HepG2 (cell line): ENCODE results near the gene C3orf18. TPM values are rescaled to one million over a fixed set of nuclear protein-coding genes. Genes with fewer than 3 reads are reported as not detected.

ENCODE experiments used
- AGO2 ChIP-seq: fragments of 200-400 bp; formaldehyde crosslinking; optimal IDR thresholded peaks from 2 replicates; pipeline ENCODE3; 2017; ENCODE audit warnings: mild to moderate bottlenecking, low read depth, low read length, moderate library complexity
- ARID5B ChIP-seq: IDR thresholded peaks from 2 replicates; pipeline ENCODE4 v1.4.0; 2020; ENCODE audit warnings: mild to moderate bottlenecking, missing genetic modification reagents
- HNF1A ChIP-seq, 2 experiments: sonication (generic) in 1 of 2; formaldehyde crosslinking in 1 of 2; IDR thresholded peaks; 2 replicates each; pipeline versions ENCODE4 v1.4.0 to v1.6.1; 2016 to 2020; ENCODE audit warnings: borderline replicate concordance in 1 of 2, low read depth in 1 of 2, mild to moderate bottlenecking in 1 of 2, missing genetic modification reagents in 1 of 2
- HNRNPL ChIP-seq: fragments of 200-400 bp; formaldehyde crosslinking; IDR thresholded peaks from 2 replicates; pipeline ENCODE4 v1.6.1; 2017; ENCODE audit warnings: mild to moderate bottlenecking, low read depth, low read length
- IRF1 ChIP-seq: sonication (generic); formaldehyde crosslinking; IDR thresholded peaks from 2 replicates; pipeline ENCODE4 v1.4.0; 2020; ENCODE audit warnings: low read depth, mild to moderate bottlenecking, missing genetic modification reagents
- KLF9 ChIP-seq: IDR thresholded peaks from 2 replicates; pipeline ENCODE4 v1.6.1; 2016; ENCODE audit warnings: low read depth
- MEIS2 ChIP-seq: sonication (generic); formaldehyde crosslinking; IDR thresholded peaks from 2 replicates; pipeline ENCODE4 v1.9.0; 2021; ENCODE audit warnings: mild to moderate bottlenecking, missing genetic modification reagents
- NCOA5 ChIP-seq: sonication (generic); formaldehyde crosslinking; IDR thresholded peaks from 2 replicates; pipeline ENCODE4 v1.4.0; 2020; ENCODE audit warnings: missing genetic modification reagents
- POLR2AphosphoS5 ChIP-seq: IDR thresholded peaks from 2 replicates; pipeline ENCODE4 v1.6.1; 2012; ENCODE audit warnings: low read depth, low read length
- PPARG ChIP-seq: conservative IDR thresholded peaks from 2 replicates; pipeline ENCODE4 v1.6.1; 2016; ENCODE audit warnings: missing biosample characterization, missing genetic modification reagents
- RFXANK ChIP-seq: IDR thresholded peaks from 2 replicates; pipeline ENCODE4 v1.6.1; 2016
- RXRA ChIP-seq: sonication (generic); formaldehyde crosslinking; IDR thresholded peaks from 2 replicates; pipeline ENCODE4 v1.5.1; 2020; ENCODE audit warnings: missing genetic modification reagents
- SIX4 ChIP-seq: sonication (generic); formaldehyde crosslinking; IDR thresholded peaks from 2 replicates; pipeline ENCODE4 v1.4.0; 2020; ENCODE audit warnings: missing genetic modification reagents
- TFAP4 ChIP-seq: sonication (generic); IDR thresholded peaks from 2 replicates; pipeline ENCODE4 v1.6.1; 2016; ENCODE audit warnings: low read depth, borderline replicate concordance
- ZNF230 ChIP-seq: sonication (generic); formaldehyde crosslinking; IDR thresholded peaks from 2 replicates; pipeline ENCODE4 v1.4.0; 2020; ENCODE audit warnings: mild to moderate bottlenecking, missing genetic modification reagents
- ZNF451 ChIP-seq: sonication (generic); formaldehyde crosslinking; IDR thresholded peaks from 2 replicates; pipeline ENCODE4 v1.5.0; 2020; ENCODE audit warnings: mild to moderate bottlenecking, missing genetic modification reagents
- ZNF468 ChIP-seq: sonication (generic); formaldehyde crosslinking; IDR thresholded peaks from 2 replicates; pipeline ENCODE4 v1.8.0; 2022; ENCODE audit warnings: mild to moderate bottlenecking, moderate library complexity, missing genetic modification reagents
- ZNF563 ChIP-seq: sonication (generic); formaldehyde crosslinking; IDR thresholded peaks from 2 replicates; pipeline ENCODE4 v1.8.0; 2022; ENCODE audit warnings: mild to moderate bottlenecking, moderate library complexity, missing genetic modification reagents
- ZNF629 ChIP-seq: sonication (generic); formaldehyde crosslinking; conservative IDR thresholded peaks from 2 replicates; pipeline ENCODE4 v1.5.0; 2020; ENCODE audit warnings: missing genetic modification reagents
- polyA plus RNA-seq, 8 experiments: library from polyadenylated mRNA; depleted of rRNA in 3 of 8; stranded (reverse) in 7 of 8; unstranded in 1 of 8; fragments of >200 nt; fragmentation: Illumina TruSeq in 4 of 8; extraction: Trizol in 4 of 8; gene quantifications; 2 replicates each; pipeline versions ENCODE4 v1.2.1 to v1.2.3, GENCODE V29; 2011 to 2016; ENCODE audit warnings: low read depth in 4 of 8, missing spikeins in 1 of 8, mixed read lengths in 1 of 8; ENCODE audit not compliant: insufficient read depth in 1 of 8
- total RNA-seq, 5 experiments: library from RNA; depleted of rRNA; stranded (reverse); fragments of >200 nt; fragmentation: Illumina TruSeq; extraction: Trizol; gene quantifications; 2 replicates each; pipeline ENCODE4 v1.2.3, GENCODE V29; 2016; ENCODE audit warnings: low read depth in 1 of 5

The C3orf18 gene
- total and polyA plus RNA-seq, 2 of the 13 experiments (the other 11 are each of a cell fraction or from before 2014, with no cell fraction given): 1.6 to 4.8 TPM

- TF ChIP-seq IRF1 (CRISPR knock-in tag) (no peak), RFXANK (no peak), ZNF563 (CRISPR knock-in tag) (peak; percentile 45; the same call in 1 of the 2 replicates), HNF1A (IDR thresholded peaks at IDR 0.05; ENCODE audit: low read depth) (peak; percentile 90), HNF1A (CRISPR knock-in tag; IDR thresholded peaks at IDR 0.05; ENCODE audit: borderline replicate concordance) (peak; percentile 96), ZNF451 (CRISPR knock-in tag) (peak; percentile 31; the same call in 1 of the 2 replicates), MEIS2 (CRISPR knock-in tag) (peak; percentile 82; the same call in 1 of the 2 replicates), POLR2AphosphoS5 (peak; percentile 56), AGO2 (peak; percentile 52), NCOA5 (CRISPR knock-in tag) (no peak), SIX4 (CRISPR knock-in tag) (peak; percentile 72), RXRA (CRISPR knock-in tag) (peak; percentile 85), HNRNPL (peak; percentile 95), KLF9 (CRISPR knock-in tag) (no peak), PPARG (CRISPR knock-in tag) (peak; percentile 74), TFAP4 (peak; percentile 74; the same call in 1 of the 2 replicates), ZNF230 (CRISPR knock-in tag) (no peak), ZNF468 (CRISPR knock-in tag) (no peak), ARID5B (peak; percentile 94), ZNF629 (CRISPR knock-in tag) (peak; percentile 43; the same call in 1 of the 2 replicates)
Measured at GRCh38 chr3:50600841-50601591, 33.5 kb upstream of the C3orf18 start (continued).
